GM12892 (cell line): ENCODE measurements around the gene NME3.

Experiments used
- POLR2A ChIP-seq: IDR thresholded peaks from 2 replicates; pipeline ENCODE4 v1.6.1; 2011; ENCODE audit warnings: low read depth, low read length, control low read depth
- POLR2AphosphoS5 ChIP-seq: IDR thresholded peaks from 2 replicates; pipeline ENCODE4 v1.6.1; 2011; ENCODE audit warnings: low read depth, low read length, control low read depth
- TAF1 ChIP-seq: IDR thresholded peaks from 2 replicates; pipeline ENCODE4 v1.6.1; 2011; ENCODE audit warnings: low read depth, mild to moderate bottlenecking, control low read depth, low read length, borderline replicate concordance

DNA sequence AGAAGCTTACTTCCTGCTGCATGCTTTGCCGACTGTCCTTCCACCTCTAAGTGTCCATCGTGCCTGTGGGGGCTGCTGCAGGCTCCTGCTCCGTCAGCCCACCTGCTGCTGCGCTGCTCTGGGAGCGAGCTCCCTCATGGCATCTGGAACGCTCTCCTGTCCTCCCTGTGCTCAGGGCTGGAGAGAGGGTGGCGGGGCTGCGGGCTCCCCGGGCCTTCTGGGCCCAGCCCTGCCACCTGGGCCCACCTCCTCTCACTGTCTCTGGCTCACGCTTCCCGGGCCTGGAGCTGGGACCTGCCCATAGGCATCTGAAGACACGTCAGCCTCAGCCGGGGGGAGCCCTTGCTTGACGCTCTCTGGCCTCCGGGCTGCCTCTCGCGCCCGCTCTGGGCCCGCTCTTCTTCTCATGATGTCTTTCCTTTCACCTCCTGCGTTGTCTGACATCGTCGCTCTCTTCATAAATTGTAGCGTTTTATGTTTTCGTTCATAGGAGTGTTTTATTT lies 27.0 kb downstream of the NME3 start:
- TF ChIP-seq POLR2AphosphoS5, result no peak
- TF ChIP-seq TAF1, result no peak
- no peak for TF ChIP-seq POLR2A
